Mammary epithelial cell (primary cell): Measurements from ENCODE around the gene PSAPL1.

Source experiments
- CTCF ChIP-seq, 2 donors: IDR thresholded peaks in 1 of 2; conservative IDR thresholded peaks in 1 of 2; 2 replicates each; pipeline ENCODE4 v1.5.1; 2011 to 2012; ENCODE audit warnings: inconsistent platforms in 2 of 2, low read length in 2 of 2, mild to moderate bottlenecking in 2 of 2, control low read depth in 1 of 2, low read depth in 1 of 2; ENCODE audit not compliant: insufficient read depth in 1 of 2; ENCODE audit errors: extremely low read depth in 1 of 2
- EZH2 ChIP-seq: IDR thresholded peaks from 2 replicates; pipeline ENCODE4 v1.6.1; 2012; ENCODE audit warnings: low read length, inconsistent platforms, borderline replicate concordance

DNA sequence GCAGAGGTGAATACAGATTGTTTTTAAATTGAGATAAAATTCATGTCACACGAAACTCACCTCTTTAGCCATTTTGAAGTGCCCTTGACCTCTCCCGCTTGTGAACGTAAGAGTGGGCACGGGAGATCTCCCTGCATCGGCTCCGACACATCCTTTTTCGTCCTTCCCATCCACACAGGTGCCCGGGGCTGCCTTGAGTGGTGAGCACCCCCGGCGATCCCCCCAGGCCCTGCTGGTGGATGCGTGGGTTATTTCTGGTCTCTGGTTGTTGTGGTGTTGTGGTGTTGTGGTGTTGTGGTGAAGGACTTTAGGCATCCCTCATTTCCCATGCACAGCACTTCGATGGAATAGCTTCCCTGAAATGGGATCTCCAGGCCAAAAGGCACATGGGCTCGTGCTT, 46.1 kb downstream of the PSAPL1 start:
- TF ChIP-seq CTCF (conservative IDR thresholded peaks at IDR 0.05 in 1 of 2, IDR thresholded peaks at IDR 0.05 in 1 of 2; ENCODE audit: extremely low read depth in 1 of 2, insufficient read depth in 1 of 2, low read depth in 1 of 2, low read length in 2 of 2) (no peak), EZH2 (no peak)
